GM10248 (cell line): ENCODE results near the gene COG6.

Experiments
- CTCF ChIA-PET: fragments of 300-600 bp; sonication (Branson Sonifier 250); formaldehyde crosslinking; extraction: SDS; loops from one replicate; lab custom pipeline; 2021; ENCODE audit warnings: antibody characterized with exemption; lab: Yijun Ruan, JAX
- POLR2A ChIA-PET: fragments of 350-650 bp; sonication (Branson Sonifier 250); formaldehyde crosslinking; extraction: SDS; loops from one replicate; lab custom pipeline; 2020; ENCODE audit warnings: antibody characterized with exemption; lab: Yijun Ruan, JAX
- DNase-seq: peaks from one replicate; pipeline ENCODE4 v3.0.0; 2012; ENCODE audit errors: extremely low spot score
- TF ChIP-seq, protein P1 (sequence below): IDR thresholded peaks from 2 replicates; pipeline ENCODE4 v1.5.1; 2012; ENCODE audit warnings: mild to moderate bottlenecking, low read depth; ENCODE audit errors: extremely low read depth, missing control alignments, control extremely low read depth

COG6 gene

DNA sequence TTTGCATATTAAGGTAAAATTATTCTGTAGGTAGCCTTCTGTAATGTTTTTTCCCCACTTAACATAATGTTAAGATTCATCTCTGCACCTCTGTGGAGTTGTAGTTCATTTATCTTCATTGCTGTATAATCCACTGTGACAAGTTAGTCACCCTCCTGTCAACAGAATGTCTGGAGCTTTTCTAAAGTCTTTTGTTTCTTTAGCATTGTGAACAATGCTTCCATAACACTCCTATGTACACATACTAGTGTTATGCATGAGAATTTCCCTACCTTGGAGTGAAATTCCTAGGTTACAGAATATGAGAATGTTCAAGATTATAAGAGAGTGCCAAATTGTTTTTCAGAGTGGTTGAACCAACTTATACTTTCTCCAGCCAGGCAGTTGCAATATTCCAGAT lies 113.5 kb downstream of the COG6 start:
- CTCF ChIA-PET: no interaction called here
- POLR2A ChIA-PET: no interaction called here
- TF ChIP-seq, protein P1, sequence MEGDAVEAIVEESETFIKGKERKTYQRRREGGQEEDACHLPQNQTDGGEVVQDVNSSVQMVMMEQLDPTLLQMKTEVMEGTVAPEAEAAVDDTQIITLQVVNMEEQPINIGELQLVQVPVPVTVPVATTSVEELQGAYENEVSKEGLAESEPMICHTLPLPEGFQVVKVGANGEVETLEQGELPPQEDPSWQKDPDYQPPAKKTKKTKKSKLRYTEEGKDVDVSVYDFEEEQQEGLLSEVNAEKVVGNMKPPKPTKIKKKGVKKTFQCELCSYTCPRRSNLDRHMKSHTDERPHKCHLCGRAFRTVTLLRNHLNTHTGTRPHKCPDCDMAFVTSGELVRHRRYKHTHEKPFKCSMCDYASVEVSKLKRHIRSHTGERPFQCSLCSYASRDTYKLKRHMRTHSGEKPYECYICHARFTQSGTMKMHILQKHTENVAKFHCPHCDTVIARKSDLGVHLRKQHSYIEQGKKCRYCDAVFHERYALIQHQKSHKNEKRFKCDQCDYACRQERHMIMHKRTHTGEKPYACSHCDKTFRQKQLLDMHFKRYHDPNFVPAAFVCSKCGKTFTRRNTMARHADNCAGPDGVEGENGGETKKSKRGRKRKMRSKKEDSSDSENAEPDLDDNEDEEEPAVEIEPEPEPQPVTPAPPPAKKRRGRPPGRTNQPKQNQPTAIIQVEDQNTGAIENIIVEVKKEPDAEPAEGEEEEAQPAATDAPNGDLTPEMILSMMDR: no peak
- DNase-seq: no peak

DNA sequence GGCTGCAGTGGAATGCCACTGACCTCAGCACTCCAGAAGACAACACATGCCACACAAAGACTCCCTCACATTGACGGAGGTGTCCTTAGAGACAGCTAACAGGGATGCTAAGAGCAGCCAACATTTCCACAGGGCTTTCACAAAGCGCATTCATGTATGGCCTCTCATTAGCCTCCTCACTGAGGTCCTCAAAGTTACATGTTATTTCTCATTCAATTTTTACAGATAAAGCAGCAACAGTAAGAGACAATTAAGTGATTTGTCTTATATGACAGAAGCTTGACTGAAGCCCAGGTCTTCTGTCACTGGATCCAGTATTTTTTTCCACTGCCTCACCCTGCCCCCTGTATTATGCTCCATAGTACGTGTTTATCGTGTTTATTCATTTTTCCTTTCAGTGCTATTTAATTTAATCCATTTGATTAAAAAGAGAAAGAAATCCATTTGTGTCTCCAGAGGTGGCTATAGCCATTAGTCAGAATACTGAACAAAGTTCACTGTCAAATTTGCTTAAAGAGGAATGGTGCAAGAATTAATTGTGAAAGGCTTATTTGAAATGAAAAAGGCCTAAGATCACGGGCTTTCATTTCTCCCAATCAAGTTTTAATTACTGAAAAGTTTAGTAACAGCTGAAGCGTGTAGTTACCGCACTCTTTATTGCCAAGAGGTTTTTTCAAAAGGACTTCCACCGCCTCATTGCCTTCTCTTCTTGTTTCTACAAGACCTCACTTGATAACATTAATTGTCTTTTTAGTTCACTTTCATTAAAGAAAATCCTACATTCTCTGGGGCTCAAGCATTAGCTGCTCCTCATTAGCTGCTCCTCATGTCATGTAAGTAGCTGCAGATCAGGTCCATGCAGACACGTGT lies 115.0 kb downstream of the COG6 start:
- ChIA-PET CTCF (interaction anchor here (1.1 kb wide), 1 partner anchor 12 kb away, joined by 4 read pairs; no protein-coding TSS in a partner anchor), POLR2A (no interaction called here)
- DNase-seq: no peak
- TF ChIP-seq, protein P1: no peak

DNA sequence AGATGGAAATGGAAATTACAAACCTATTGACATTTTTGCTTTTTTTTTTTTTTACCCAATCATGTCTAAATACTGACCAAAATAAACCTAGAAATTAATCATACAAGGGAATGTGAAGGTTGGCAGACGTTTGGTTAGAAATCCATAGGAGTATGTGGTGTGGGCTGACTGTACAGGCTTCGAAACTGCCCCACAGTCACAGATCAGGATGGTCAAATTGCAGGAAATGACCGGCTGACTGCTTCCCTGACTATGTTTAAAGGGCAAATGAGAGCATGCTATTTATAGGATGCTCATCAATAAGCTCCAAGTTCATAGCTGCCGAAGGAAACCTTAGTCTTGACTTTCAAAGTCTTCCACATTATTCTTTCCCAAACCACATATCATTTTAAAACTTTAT lies 118.4 kb downstream of the COG6 start:
- POLR2A ChIA-PET: no interaction called here
- CTCF ChIA-PET: no interaction called here

DNA sequence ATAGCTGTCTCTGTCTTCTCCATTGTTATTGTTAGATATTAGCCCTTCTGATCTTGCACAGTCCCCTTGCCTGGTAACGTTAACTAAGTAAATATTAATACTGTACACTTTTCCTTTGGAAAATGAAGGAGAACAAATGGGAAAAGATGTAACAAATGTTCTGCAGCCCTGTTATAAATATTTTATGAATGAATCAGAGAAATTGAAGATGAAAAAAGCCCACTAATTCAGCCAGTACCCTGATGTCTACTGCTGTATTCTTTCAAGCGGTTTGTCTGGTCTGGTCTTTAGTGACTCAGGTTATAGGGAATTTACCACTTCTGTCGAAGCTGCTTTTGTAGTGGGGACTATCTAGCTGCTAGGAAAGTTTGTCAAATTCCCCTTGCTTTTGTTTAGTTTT lies 121.0 kb downstream of the COG6 start:
- peak; percentile 30 for DNase-seq
- CTCF ChIA-PET: interaction anchor here (1.0 to 2.7 kb wide), 3 partner anchors 8 to 166 kb away, joined by 3 to 8 read pairs (median 4); no protein-coding TSS in a partner anchor
- TF ChIP-seq, protein P1: no peak
- POLR2A ChIA-PET: no interaction called here

More for the DNA sequence above, 118.4 kb downstream of the COG6 start:
- no peak for DNase-seq
- TF ChIP-seq, protein P1: no peak

DNA sequence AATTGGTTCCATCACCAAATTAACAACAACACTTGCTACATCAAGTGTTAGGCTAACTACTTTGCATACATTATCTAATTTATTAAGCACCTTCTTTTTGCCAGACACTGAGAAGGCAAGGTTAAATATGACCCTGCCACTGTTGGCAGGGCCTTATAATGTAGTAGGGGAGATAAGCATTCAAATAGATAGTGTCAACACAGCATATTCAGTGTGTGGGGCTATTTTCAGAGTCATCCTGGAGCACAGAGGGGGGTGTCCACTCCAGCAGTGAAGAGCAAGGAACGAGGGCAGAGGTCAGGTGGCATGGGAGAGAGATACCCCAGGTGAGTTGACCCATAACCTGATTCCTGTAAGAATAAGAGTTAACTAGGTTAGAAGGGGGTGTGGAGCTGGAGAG lies 121.6 kb downstream of the COG6 start:
- no peak for DNase-seq
- ChIA-PET POLR2A (no interaction called here), CTCF (interaction anchor here (1.0 to 2.7 kb wide), 3 partner anchors 7 to 165 kb away, joined by 3 to 8 read pairs (median 4); no protein-coding TSS in a partner anchor)
- TF ChIP-seq, protein P1: no peak

DNA sequence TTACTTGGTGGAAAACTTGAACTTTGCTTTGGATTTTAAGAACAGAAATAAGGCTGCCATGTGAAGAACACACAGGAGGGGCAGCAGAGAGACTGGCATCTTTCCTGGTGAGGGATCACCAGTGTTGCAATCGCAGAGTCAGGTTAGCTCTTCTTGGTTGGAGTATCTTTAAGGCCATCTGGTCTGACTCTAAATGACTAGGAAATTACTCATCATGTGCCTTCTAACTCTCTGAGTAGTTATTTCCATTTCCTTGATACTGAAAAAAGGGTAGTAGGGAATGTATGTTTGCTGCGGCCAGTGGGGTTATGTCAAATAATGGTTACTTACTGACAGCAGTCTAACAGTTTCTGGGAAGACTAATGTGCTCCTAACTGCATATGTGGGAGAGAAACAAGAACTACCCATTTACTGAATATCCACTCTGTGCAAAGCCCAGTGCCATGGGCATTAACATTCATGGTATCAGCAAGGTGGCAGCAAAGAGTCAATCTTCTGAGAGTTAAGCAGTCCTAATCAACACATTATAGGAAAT lies 122.1 kb downstream of the COG6 start:
- TF ChIP-seq, protein P1: peak; percentile 0
- CTCF ChIA-PET: interaction anchor here (1.2 to 2.7 kb wide), 3 partner anchors 10 to 165 kb away, joined by 3 to 8 read pairs (median 4); no protein-coding TSS in a partner anchor
- POLR2A ChIA-PET: no interaction called here
- DNase-seq: no peak
